Ishikawa (cell line): ENCODE results near the gene SLFN14.

Experiments
- CREB1 ChIP-seq: IDR thresholded peaks from 2 replicates; pipeline ENCODE4 v1.6.1; 2012; ENCODE audit warnings: low read depth
- FOXM1 ChIP-seq: IDR thresholded peaks from 2 replicates; pipeline ENCODE4 v1.6.1; 2012; ENCODE audit warnings: low read depth, borderline replicate concordance
- RAD21 ChIP-seq: IDR thresholded peaks from 2 replicates; pipeline ENCODE4 v1.6.1; 2012; ENCODE audit warnings: low read depth
- YY1 ChIP-seq: IDR thresholded peaks from 2 replicates; pipeline ENCODE4 v1.6.1; 2012; ENCODE audit warnings: low read depth
- TF ChIP-seq, protein P1 (sequence below): IDR thresholded peaks from 2 replicates; pipeline ENCODE4 v1.6.1; 2012

DNA sequence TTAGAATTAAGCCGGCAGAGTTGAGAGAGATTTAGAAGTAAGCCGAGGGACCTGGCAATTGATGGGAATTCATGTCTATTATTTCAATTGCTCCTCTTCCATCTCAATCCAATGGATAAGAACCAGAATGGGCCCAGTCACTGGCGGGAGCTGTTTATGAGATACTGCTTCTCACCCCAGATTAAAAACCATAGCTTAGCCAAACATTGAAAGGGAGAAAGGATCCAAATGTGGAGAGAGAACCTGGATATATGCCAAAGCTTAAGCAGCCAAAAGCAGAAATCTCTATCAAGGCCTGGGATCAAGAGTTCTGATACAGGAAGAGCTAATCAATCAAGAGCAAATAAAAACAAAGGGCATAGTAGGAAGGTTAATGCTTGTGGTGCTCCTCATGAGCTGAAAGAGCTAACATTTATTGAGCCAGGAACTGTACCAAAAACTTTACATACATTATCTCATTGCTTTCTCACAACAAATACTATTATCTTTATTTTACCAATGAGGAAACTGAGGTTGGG lies 26.0 kb downstream of the SLFN14 start:
- TF ChIP-seq CREB1 (no peak), YY1 (no peak), FOXM1 (no peak), RAD21 (no peak)
- TF ChIP-seq, protein P1, sequence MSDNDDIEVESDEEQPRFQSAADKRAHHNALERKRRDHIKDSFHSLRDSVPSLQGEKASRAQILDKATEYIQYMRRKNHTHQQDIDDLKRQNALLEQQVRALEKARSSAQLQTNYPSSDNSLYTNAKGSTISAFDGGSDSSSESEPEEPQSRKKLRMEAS: no peak
